ENCODE data around the gene ATAT1. TPM values are rescaled to one million over a fixed set of nuclear protein-coding genes. Genes with fewer than 3 reads are reported as not detected.
A peak's percentile ranks its signal among the peaks of the same experiment; 100 is the strongest.

ATAT1 gene
- total RNA-seq, 1 donor from 2014 or later: 38.4 TPM

DNA sequence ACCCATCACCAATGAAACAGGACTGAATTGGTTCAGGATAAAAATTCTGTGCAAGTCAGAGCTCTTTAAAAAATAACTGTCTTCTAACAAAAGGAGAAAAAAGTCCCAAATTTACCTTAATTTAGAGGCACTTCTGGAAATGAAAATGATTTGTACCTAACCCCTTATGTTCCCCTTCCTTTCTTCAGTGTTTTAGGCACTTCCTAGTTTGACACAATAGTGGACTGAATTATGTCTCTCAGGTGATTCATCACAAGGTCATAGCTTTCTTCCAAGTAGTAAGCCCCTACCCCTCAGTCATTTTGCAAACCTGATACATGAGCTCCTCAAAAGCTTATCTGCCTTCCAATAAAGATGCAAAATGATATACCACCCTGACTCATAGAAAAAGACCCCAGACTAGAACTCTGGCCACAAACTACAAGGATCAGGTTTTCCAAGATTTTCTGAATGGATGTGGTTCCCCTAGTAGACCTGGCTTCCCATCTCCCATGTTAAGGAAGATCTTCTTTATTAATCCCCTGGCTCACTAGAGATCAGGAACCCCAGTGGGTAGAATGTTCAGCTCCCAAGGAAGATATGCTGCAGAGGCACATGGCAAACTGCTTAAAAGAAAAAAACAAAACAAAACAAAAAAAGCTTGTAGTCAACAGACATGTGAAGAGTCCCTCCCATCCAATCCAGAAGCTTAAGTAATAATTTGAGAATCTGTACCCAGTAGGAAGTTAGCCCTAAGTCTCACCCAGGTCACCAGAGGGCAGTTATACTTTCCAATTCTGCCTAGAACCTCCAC, 13.2 kb upstream of the ATAT1 start:
- DNase-seq: no peak

DNA sequence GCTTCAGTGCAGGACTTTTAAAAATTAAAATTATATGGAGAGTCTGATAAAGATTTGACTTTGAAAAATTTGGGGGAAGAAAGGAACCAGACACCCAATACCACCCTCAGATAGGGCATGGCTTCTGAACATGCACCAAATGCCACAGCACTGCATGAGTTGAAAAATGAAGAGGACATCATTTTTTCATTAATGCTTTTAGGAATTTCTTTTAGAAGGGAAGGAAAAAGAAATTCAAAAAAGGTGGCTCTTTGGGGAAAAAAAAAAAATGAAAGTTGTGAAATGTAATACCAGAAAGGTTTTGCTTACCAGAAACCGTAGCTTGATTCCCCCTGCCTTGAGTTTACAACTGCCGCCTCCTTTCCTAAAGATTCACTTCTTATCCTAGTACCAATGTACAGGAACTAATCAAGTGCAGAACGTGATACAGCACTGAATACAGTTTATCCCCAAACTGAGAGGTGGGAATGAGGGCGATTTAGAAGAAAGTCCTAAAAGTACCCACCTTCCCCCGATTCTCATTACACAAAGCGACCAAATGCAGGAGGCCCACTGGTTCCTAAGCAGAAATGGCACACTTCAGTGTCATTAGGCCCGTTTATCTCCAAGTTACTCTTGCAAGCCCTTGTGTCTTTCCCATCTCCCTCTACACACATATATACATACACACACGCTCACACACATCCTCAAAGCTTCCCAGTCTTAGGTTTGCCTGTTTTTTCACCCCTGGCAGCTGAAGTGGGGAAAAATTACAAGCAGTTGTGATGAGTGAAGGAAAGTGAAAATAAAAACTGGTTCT, 12.4 kb upstream of the ATAT1 start:
- DNase-seq: no peak

- DNase-seq: peak; percentile 83
Measured at GRCh38 chr6:30614843-30615218, 11.8 kb upstream of the ATAT1 start.

DNA sequence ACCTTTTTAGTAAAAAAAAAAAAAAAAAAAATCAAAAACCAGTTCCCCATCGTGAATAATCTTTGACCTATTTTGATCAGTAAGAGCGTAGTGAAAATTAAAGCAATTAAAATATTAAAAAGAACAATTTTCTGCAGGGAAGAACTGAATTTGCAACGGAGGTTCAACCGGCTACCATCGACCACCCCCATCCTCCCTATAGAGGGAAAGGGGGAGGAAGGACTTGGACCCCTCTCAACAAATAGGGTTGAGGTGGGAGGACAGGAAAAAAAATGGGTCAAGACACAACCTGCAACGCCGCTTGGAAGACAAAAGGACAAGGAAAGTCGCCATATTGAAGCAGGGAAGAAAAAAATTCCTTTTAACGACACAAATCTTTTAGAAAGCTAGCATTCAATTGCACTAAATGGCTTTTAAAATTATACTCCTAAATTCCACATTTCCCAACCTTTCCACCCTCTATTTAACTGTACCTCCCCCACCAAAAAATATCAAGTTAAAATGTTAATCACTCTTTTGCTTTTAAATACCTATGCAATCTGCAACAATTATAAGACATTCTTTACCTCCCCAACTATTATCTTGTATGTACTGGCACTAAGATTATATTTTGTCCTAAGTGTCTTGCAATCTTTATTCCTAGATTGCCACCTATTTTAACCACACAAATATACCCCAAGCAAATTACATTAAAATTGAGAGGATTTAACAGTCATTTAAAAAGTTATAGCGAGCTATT, 11.3 kb upstream of the ATAT1 start:
- DNase-seq: peak; percentile 30

GRCh38 chr6:30615958-30616810, 10.5 kb upstream of the ATAT1 start:
- no peak for DNase-seq

DNA sequence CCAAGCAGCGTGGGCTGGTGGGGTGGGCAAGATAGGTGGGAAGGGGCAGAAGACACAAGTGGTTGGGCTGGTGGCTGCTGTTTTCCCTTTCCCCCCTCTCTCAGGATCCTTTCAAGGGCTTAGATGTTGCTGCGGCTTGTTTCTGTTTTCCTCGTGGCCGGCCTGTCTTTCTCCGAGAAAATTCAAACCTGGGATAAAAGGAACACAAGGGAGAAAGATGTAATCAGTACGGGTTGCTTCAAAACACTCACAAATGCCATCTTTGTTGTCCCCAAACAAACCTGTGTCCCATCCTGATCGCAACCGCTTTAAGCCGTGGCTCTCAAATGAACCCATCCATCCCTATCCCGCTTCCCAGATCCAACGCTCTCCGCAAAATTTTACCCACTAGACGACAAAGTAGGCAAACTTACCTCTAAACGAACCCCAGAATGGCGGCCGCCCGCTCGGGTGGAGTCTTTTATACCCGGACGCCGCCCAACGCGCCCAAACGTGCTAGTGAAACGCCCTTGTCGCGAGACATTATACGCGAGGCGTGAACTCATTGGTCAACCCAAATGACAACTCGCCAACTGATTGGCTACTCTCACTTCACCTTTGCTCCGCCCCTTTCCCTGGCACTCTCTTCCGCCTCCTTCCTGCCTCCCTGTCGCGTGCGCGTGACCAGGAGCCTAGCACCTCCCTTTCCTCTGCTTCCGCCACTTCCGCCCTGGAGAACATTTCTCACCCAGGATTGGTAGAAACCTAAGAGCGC, 9.7 kb upstream of the ATAT1 start, which contains the start of gene PPP1R10:
Gene PPP1R10 (minus strand): TSS at position 433 of the 754 bp plus-strand sequence. CDS start 7,299 bp downstream, outside the sequence.
- peak; percentile 98 for DNase-seq

GRCh38 chr6:30617565-30618269, 9.0 kb upstream of the ATAT1 start, which contains the start of gene MRPS18B:
Gene MRPS18B (plus strand): TSS chr6:30617840. CDS start chr6:30617866, 26 bp downstream.
- DNase-seq: peak; percentile 95

DNA sequence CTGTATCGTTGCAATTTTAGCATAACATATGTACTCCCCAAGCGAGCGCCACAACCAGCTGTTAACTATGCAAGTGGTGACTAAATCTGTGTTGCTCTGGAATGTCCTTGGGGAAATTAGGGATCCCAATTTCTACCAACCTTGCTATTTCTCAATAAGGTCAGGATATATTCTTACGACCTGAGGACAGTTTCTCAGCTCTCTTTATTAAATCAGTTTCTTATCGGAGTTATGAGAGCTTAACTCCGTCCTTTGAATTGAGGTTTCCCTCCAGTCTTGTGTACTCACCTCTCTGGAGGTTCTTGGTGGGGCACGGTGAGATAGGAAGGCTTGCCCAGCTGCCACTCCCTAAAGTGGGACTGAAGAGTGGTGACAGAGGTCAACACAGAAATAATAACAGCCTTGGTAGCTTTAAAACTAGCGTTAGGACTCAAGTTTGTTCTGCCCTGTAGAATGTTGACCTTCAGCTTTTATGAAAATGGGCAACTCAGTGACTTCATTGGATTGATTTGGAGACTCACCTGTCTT, 8.3 kb upstream of the ATAT1 start:
- no peak for DNase-seq

- no peak for DNase-seq
Measured at GRCh38 chr6:30619561-30619960, 7.1 kb upstream of the ATAT1 start.

DNA sequence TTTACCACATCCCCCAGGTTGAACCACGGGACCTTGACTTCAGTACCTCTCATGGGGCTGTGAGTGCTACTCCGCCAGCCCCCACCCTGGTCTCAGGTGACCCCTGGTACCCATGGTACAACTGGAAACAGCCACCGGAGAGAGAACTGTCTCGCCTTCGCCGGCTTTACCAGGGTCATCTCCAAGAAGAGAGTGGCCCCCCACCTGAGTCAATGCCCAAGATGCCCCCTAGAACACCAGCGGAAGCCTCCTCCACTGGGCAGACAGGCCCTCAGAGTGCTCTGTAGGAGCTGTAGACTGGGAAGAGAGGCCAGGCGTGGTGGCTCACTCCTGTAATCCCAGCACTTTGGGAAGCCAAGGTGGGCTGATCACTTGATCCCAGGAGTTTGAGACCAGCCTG, 1.2 kb upstream of the ATAT1 start:
- no peak for DNase-seq

GRCh38 chr6:30635834-30636233, 9.2 kb downstream of the ATAT1 start:
- no peak for DNase-seq

DNA sequence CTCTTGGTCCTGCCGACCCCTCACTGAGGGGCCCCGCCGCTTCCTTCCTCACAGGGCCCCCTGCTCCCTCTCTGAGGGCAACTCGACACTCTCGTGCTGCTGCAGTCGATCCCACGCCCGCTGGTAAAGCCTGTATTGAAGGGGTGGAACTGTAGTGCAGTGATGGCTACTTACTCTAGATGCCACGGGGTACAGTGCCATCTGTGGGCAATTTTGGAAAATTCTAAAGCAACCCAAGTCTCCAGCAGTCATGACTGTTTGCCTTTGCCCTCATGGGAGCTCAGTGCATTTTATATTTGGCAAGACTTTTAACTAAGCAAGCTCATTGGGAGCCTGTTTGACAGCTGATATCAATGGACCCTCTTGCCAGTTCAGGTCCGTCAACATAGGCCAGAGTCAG, 13.8 kb downstream of the ATAT1 start:
- DNase-seq: no peak

GRCh38 chr6:30641048-30641447, 14.4 kb downstream of the ATAT1 start:
- DNase-seq: no peak

DNA sequence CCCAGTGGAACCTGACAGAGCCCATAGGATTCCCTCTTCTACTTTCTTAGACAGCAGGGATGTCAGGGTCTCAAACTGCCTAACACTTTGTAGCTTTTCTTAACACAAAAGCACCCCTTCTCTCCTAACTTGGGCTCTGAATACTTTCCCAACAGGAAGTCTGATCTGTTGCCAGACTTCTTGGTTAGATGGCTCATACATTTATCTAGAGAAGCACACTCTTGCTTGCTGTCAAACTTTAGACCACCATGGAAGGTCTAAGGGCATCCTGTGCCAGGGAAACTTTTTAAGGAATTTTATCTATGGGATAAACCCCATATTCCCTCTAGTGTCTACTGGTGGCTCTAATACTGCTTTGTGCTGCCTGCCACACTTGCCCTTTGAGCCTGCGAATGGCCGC, 17.0 kb downstream of the ATAT1 start:
- DNase-seq: no peak

GRCh38 chr6:30644769-30645168, 18.1 kb downstream of the ATAT1 start:
- DNase-seq: no peak

GRCh38 chr6:30645989-30646388, 19.3 kb downstream of the ATAT1 start:
- no peak for DNase-seq

DNA sequence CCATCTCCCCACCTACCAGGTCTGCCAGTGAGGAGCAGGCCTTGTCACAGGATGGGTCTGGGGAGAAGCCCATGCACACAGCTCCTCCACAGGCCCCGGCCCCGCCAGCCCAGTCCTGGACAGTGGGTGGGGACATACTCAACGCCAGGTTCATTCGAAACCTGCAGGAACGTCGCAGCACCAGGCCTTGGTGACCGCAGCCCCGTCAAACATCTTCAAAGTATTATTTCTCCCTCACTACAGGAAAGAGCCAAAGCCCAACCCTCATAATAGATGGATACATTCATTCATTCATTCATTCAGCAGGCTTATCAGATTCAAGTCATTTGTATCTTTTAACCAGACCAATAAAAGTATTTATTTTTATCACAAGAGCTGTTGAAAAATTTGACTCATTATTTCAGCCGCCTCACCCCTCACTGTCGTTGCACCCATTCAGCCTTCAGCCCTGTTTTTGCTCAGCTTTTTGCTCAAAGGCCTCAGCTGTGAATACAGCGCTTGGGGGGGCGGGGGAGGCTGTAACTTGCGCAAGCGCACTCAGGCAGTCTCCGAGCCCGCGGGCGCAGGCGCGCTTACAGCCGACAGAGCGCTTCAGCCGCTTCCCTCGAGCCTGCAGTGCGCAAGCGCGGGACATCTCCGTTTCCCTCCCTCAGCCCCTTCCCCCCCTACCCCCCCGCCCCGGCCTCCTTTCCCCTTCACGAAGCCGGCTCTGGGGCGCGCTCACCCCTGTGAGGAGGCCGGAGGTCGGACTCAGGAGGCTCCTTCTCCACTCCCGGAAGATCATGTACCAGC, 20.0 kb downstream of the ATAT1 start, which contains the start of gene C6orf136:
Gene C6orf136 (plus strand): TSS at position 684 of the 792 bp plus-strand sequence. CDS start 99 bp downstream, at position 783.
- peak; percentile 85 for DNase-seq

DNA sequence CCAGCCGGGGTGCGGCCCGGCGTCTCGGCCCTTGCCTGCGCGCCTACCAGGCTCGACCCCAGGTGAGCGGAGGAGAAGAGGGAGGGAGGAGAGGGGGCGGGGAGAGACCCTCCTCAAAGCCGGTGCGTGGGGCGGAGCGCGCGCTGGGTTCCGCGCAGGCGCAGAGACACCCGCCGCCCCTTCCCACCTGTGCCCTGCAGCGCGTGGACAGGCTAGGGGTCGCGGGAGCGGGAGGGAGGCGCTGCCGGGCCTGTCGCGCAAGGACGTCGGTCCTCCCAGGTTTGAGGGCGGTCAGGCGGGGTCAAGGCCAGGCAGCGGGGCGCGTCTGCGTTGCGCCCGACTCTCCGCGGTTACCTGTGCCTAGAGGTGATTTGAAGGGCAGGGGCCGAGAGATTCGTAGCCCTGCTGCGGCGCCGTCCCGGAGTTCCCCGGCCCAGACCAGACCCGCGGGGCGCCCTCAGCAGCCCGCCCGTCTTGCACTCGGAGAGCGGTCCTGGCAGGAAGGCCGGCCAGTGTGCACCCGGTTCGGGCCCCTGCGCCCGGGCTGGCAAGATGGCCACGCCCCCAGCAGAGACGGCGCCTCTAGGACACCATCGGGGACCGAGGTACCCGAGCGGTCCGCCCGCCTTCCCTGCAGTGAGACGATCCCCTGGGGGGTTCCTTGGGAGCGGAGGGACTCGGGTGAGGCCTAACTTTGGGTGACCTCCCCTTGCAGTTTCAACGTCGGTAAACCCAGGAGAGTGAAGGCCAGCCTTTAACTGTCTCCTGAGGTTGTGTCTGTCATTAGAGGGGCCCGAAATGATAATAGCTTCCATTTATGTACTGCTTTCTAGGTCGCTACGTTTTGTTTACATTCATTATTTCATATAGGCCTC, 20.8 kb downstream of the ATAT1 start:
- peak; percentile 76 for DNase-seq

Data from occipital lobe (tissue), 2 donors.